Sigmoid colon (tissue), 7 donors: ENCODE results near the gene PICALM. TPM values are rescaled to one million over a fixed set of nuclear protein-coding genes. Genes with fewer than 3 reads are reported as not detected.

Experiments used
- DNase-seq: peaks from one replicate; pipeline ENCODE4 v3.0.0-alpha.2; 2019
- H3K27ac ChIP-seq, 4 donors: fragments of 200-600 bp; sonication (generic); one replicate each; pipeline ENCODE4 v1.5.1; 2016 to 2019; ENCODE audit warnings: mild to moderate bottlenecking in 1 of 4
- H3K27me3 ChIP-seq, 3 donors: fragments of 200-600 bp; sonication (generic); one replicate each; pipeline ENCODE4 v1.5.1; 2019; ENCODE audit warnings: mild to moderate bottlenecking in 1 of 3
- H3K36me3 ChIP-seq, 4 donors: fragments of 200-600 bp; sonication (generic); one replicate each; pipeline ENCODE4 v1.5.1; 2016 to 2019
- H3K4me1 ChIP-seq, 4 donors: fragments of 200-600 bp; sonication (generic); one replicate each; pipeline ENCODE4 v1.5.1; 2017 to 2019
- H3K4me3 ChIP-seq, 4 donors: fragments of 200-600 bp; sonication (generic); one replicate each; pipeline ENCODE4 v1.5.1; 2017 to 2019; ENCODE audit warnings: mild to moderate bottlenecking in 2 of 4, moderate library complexity in 1 of 4
- H3K9me3 ChIP-seq, 4 donors: fragments of 200-600 bp in 3 of 4; sonication (generic) in 3 of 4; one replicate each; pipeline versions ENCODE4 v1.5.1 to v1.6.1; 2013 to 2019
- CTCF ChIP-seq, 4 experiments: fragments of 450-650 bp in 3 of 4; fragments of 200-600 bp in 1 of 4; IDR thresholded peaks; one replicate each; pipeline ENCODE4 v1.5.1; 2016 to 2019; ENCODE audit warnings: antibody characterized with exemption in 4 of 4, mild to moderate bottlenecking in 3 of 4, moderate library complexity in 2 of 4
- EP300 ChIP-seq, 4 donors: sonication (generic); formaldehyde crosslinking; IDR thresholded peaks; one replicate each; pipeline ENCODE4 v1.6.1; 2017; ENCODE audit warnings: antibody characterized with exemption in 4 of 4
- POLR2A ChIP-seq, 2 donors: fragments of 450-650 bp; IDR thresholded peaks; one replicate each; pipeline ENCODE4 v1.6.1; 2016; ENCODE audit warnings: antibody characterized with exemption in 2 of 2, mild to moderate bottlenecking in 2 of 2, moderate library complexity in 2 of 2
- POLR2AphosphoS5 ChIP-seq, 4 donors: sonication (generic); formaldehyde crosslinking; IDR thresholded peaks; one replicate each; pipeline ENCODE4 v1.6.1; 2017; ENCODE audit warnings: antibody characterized with exemption in 4 of 4
- WGBS, 2 donors: extraction: QIAGEN DNeasy Blood & Tissue Kit; methylation state at CpG; one replicate each; pipeline ENCODE4 v1.1.7; 2013; 5-methylcytosine and 5-hydroxymethylcytosine counted together
- intact Hi-C: fragments of 100-400 bp; cut with DNase I; formaldehyde crosslinking; loops from one replicate; pipeline ENCODE4 v1.15.1; 2023
- polyA plus RNA-seq, 3 donors: library from polyadenylated mRNA; stranded (reverse); fragments of 200-250 nt; gene quantifications; one replicate each; pipeline ENCODE4 v1.2.3, GENCODE V29; 2013
- total RNA-seq, 4 donors: library from RNA; depleted of rRNA; stranded (reverse); fragments of >200 nt; gene quantifications; one replicate each; pipeline ENCODE4 v1.1.0, GENCODE V29; 2016
- donor health status: healthy with polysubstance abuse.
- donor health status: Bipolar disorder and iron deficiency.
- donor health status: healthy.

PICALM gene
- total and polyA plus RNA-seq, 7 donors, result 55.3 to 250 (median 213) TPM

- no peak for DNase-seq
- Histone ChIP-seq H3K4me3 (no peak overlapping the region), H3K9me3 (no peaks in the 10 kb centered on the region), H3K27ac (no peak overlapping the region), H3K36me3 (peaks cover 8 to 99% (median 47%) of the 10 kb centered on the region in 4 donors), H3K4me1 (no peaks in the 10 kb centered on the region), H3K27me3 (no peaks in the 10 kb centered on the region)
- 70 to 78% methylated on average over 2 of the region's 2 CpGs for WGBS, 2 donors
- intact Hi-C loops, result no loop called here
- TF ChIP-seq CTCF (IDR thresholded peaks at IDR 0.05) (no peak), EP300 (IDR thresholded peaks at IDR 0.05) (no peak), POLR2AphosphoS5 (IDR thresholded peaks at IDR 0.05) (no peak), POLR2A (IDR thresholded peaks at IDR 0.05) (no peak)
Observed at GRCh38 chr11:86003654-86004053, 65.2 kb downstream of the PICALM start.

GRCh38 chr11:86002431-86002830, 66.5 kb downstream of the PICALM start:
- Histone ChIP-seq H3K9me3 (no peaks in the 10 kb centered on the region), H3K36me3 (peaks cover 10 to 100% (median 50%) of the 10 kb centered on the region in 4 donors), H3K4me1 (no peaks in the 10 kb centered on the region), H3K27me3 (no peaks in the 10 kb centered on the region), H3K27ac (no peak overlapping the region), H3K4me3 (no peak overlapping the region)
- 92 to 93% methylated on average over 3 of the region's 3 CpGs for WGBS, 2 donors
- no peak for DNase-seq
- no peak for TF ChIP-seq POLR2A (IDR thresholded peaks at IDR 0.05)
- no peak for TF ChIP-seq CTCF (IDR thresholded peaks at IDR 0.05)
- no peak for TF ChIP-seq POLR2AphosphoS5 (IDR thresholded peaks at IDR 0.05)
- no peak for TF ChIP-seq EP300 (IDR thresholded peaks at IDR 0.05)
- intact Hi-C loops, result no loop called here

GRCh38 chr11:85991508-85991907, 77.4 kb downstream of the PICALM start:
- TF ChIP-seq POLR2A (IDR thresholded peaks at IDR 0.05), result no peak
- TF ChIP-seq CTCF (IDR thresholded peaks at IDR 0.05), result no peak
- TF ChIP-seq EP300 (IDR thresholded peaks at IDR 0.05), result no peak
- TF ChIP-seq POLR2AphosphoS5 (IDR thresholded peaks at IDR 0.05), result no peak
- Histone ChIP-seq H3K4me1 (peaks cover 0 to 16% (median 5%) of the 10 kb centered on the region in 4 donors), H3K27me3 (no peaks in the 10 kb centered on the region), H3K27ac (no peak overlapping the region), H3K36me3 (peaks cover 3 to 85% (median 17%) of the 10 kb centered on the region in 4 donors), H3K9me3 (no peaks in the 10 kb centered on the region), H3K4me3 (no peak overlapping the region)
- no peak for DNase-seq
- WGBS, 2 donors, result 95 to 96% methylated on average over 2 of the region's 2 CpGs
- intact Hi-C loops, result no loop called here

GRCh38 chr11:85989746-85990145, 79.1 kb downstream of the PICALM start:
- intact Hi-C loops, result no loop called here
- DNase-seq, result no peak
- no peak for TF ChIP-seq POLR2A (IDR thresholded peaks at IDR 0.05)
- no peak for TF ChIP-seq POLR2AphosphoS5 (IDR thresholded peaks at IDR 0.05)
- TF ChIP-seq EP300 (IDR thresholded peaks at IDR 0.05), result no peak
- no peak for TF ChIP-seq CTCF (IDR thresholded peaks at IDR 0.05)
- H3K9me3 ChIP-seq, result no peaks in the 10 kb centered on the region
- 70 to 82% methylated on average over 2 of the region's 2 CpGs for WGBS, 2 donors
- peaks cover 0 to 16% (median 5%) of the 10 kb centered on the region in 4 donors for H3K4me1 ChIP-seq
- H3K27me3 ChIP-seq, result no peaks in the 10 kb centered on the region
- H3K4me3 ChIP-seq, result no peak overlapping the region
- H3K27ac ChIP-seq, result no peak overlapping the region
- peaks cover 3 to 75% (median 9%) of the 10 kb centered on the region in 4 donors for H3K36me3 ChIP-seq

GRCh38 chr11:85988780-85989179, 80.1 kb downstream of the PICALM start:
- TF ChIP-seq POLR2A (IDR thresholded peaks at IDR 0.05) (no peak), EP300 (IDR thresholded peaks at IDR 0.05) (no peak), POLR2AphosphoS5 (IDR thresholded peaks at IDR 0.05) (no peak), CTCF (IDR thresholded peaks at IDR 0.05) (no peak)
- no peak overlapping the region for H3K27ac ChIP-seq
- DNase-seq, result no peak
- peaks cover 0 to 24% (median 6%) of the 10 kb centered on the region in 4 donors for H3K4me1 ChIP-seq
- H3K9me3 ChIP-seq, result no peaks in the 10 kb centered on the region
- H3K27me3 ChIP-seq, result no peaks in the 10 kb centered on the region
- WGBS, 2 donors, result 76 to 86% methylated on average over 3 of the region's 3 CpGs
- H3K36me3 ChIP-seq, result peaks cover 0 to 66% (median 7%) of the 10 kb centered on the region in 4 donors
- intact Hi-C loops, result no loop called here
- H3K4me3 ChIP-seq, result no peak overlapping the region
